K562 (cell line): ENCODE results near the gene CCDC47. TPM values are rescaled to one million over a fixed set of nuclear protein-coding genes. Genes with fewer than 3 reads are reported as not detected.

Source experiments
- GATAD2A ChIP-seq: fragments of 450-650 bp; IDR thresholded peaks from 2 replicates; pipeline ENCODE4 v1.6.1; 2017
- GTF2E2 ChIP-seq: fragments of 200-800 bp; sonication (Bioruptor generic); IDR thresholded peaks from 2 replicates; pipeline ENCODE4 v1.6.1; 2016; ENCODE audit warnings: missing genetic modification characterization, missing compliant biosample characterization
- ID3 ChIP-seq, 2 experiments: fragments of 250-450 bp in 1 of 2; fragments of 450-650 bp in 1 of 2; sonication (Bioruptor Pico) in 1 of 2; IDR thresholded peaks; 2 replicates each; pipeline versions ENCODE4 v1.6.1 to v1.8.0; 2016 to 2021; ENCODE audit warnings: mild to moderate bottlenecking in 2 of 2, moderate library complexity in 2 of 2, missing compliant biosample characterization in 1 of 2, missing genetic modification characterization in 1 of 2
- POLR2B ChIP-seq: fragments of 450-650 bp; IDR thresholded peaks from 2 replicates; pipeline ENCODE4 v1.6.1; 2018; ENCODE audit warnings: low read depth; ENCODE audit not compliant: partially characterized antibody
- PRPF4 ChIP-seq: fragments of 200-400 bp; formaldehyde crosslinking; IDR thresholded peaks from one replicate; pipeline ENCODE4 v1.6.1; 2017; ENCODE audit warnings: low read length, low read depth, mild to moderate bottlenecking; ENCODE audit not compliant: insufficient read depth, poor library complexity, severe bottlenecking
- SP1 ChIP-seq: sonication (generic); formaldehyde crosslinking; IDR thresholded peaks from 2 replicates; pipeline ENCODE4 v1.8.1; 2022; ENCODE audit warnings: mild to moderate bottlenecking, missing genetic modification reagents
- TAF1 ChIP-seq: IDR thresholded peaks from 2 replicates; pipeline ENCODE4 v1.6.1; 2011; ENCODE audit warnings: mild to moderate bottlenecking, low read length, moderate library complexity; ENCODE audit not compliant: insufficient read depth, control insufficient read depth, severe bottlenecking; ENCODE audit errors: extremely low read depth
- THRB ChIP-seq: fragments of 450-650 bp; formaldehyde crosslinking; conservative IDR thresholded peaks from 2 replicates; pipeline ENCODE4 v1.4.0; 2022; ENCODE audit warnings: mild to moderate bottlenecking, missing genetic modification characterization
- U2AF2 ChIP-seq: fragments of 200-400 bp; formaldehyde crosslinking; optimal IDR thresholded peaks from 2 replicates; pipeline ENCODE3; 2017; ENCODE audit warnings: low read depth, mild to moderate bottlenecking, low read length
- ZNF134 ChIP-seq: fragments of 250-450 bp; sonication (Bioruptor Pico); conservative IDR thresholded peaks from 2 replicates; pipeline ENCODE4 v1.4.0; 2020
- ZNF384 ChIP-seq: IDR thresholded peaks from 2 replicates; pipeline ENCODE4 v1.6.1; 2012; ENCODE audit warnings: low read depth, low read length, improper control_type of control experiment
- polyA plus RNA-seq, 8 experiments: library from polyadenylated mRNA; depleted of rRNA in 4 of 8; stranded (reverse) in 5 of 8; unstranded in 3 of 8; fragments of >200 nt; fragmentation: Nextera tagmentation in 2 of 8; fragmentation: Illumina TruSeq in 1 of 8; extraction: Ambion mirVana in 2 of 8; extraction: Trizol in 1 of 8; gene quantifications; 2 replicates each; pipeline versions ENCODE4 v1.2.1 to v1.2.3, GENCODE V29; 2011 to 2014; ENCODE audit warnings: inconsistent platforms in 1 of 8, missing spikeins in 1 of 8
- total RNA-seq, 7 experiments: library from RNA; depleted of rRNA in 6 of 7; stranded (reverse); fragments of >200 nt in 6 of 7; fragmentation: Illumina TruSeq in 2 of 7; extraction: Trizol in 2 of 7; gene quantifications; 2 replicates each; pipeline versions ENCODE4 v1.2.1 to v1.2.3, GENCODE V29; 2011 to 2021; ENCODE audit warnings: low replicate concordance in 1 of 7
- TF ChIP-seq, protein P1 (sequence below), 2 experiments: fragments of 450-650 bp; conservative IDR thresholded peaks; 2 replicates each; pipeline ENCODE4 v1.6.1; 2017; ENCODE audit warnings: mild to moderate bottlenecking in 2 of 2, moderate library complexity in 2 of 2
- TF ChIP-seq, protein P2 (sequence below): fragments of 450-650 bp; IDR thresholded peaks from 2 replicates; pipeline ENCODE4 v1.6.1; 2016; ENCODE audit warnings: low read depth, mild to moderate bottlenecking, moderate library complexity
- TF ChIP-seq, protein P3 (sequence below): fragments of 250-450 bp; sonication (Bioruptor Pico); IDR thresholded peaks from 2 replicates; pipeline ENCODE4 v1.4.0; 2020; ENCODE audit warnings: mild to moderate bottlenecking, moderate library complexity

The CCDC47 gene
- total and polyA plus RNA-seq, 9 of the 15 experiments (the other 6 are each of a cell fraction or from before 2014, with no cell fraction given): 15.5 to 162 (median 122) TPM

DNA sequence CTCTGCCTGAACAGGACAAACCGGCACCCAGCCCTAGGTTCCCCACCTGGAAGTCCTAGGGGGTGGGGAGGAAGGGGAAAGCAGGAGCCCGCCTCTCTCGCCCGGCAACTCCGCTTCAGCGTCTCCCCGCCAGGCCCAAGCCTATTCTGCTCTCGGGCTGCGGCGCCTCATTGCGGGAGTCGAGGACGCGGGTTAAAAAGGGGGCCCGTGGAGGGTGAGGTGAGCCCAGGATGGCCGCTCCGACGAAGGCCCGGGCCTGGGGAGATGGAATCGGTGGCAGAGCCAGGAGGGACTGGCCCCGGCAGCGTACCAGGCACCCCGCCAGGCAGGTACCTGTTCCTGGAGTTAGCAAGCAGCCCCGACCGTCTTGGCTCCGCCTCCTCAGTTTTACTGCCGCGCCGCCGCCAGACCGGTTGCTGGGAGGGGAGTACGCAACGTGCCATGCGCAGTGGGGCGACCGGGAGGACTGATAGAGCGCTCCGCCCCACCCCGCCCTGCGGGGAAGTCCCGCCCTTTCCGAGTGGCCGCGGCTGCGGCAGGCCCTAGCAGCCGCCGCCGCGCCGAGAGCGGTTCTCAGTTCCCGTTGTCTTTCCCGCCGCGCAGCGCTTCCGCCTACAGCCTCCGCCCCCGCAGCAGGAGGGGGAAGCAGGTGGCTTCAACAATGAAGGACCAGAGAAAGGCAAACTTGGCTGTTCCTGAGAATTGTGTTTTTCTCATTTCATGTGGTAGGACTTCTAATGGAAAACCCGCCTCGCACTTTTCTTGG lies 31.8 kb downstream of the CCDC47 start, which contains the start of gene STRADA (continued):
- TF ChIP-seq ID3 (CRISPR knock-in tag; IDR thresholded peaks at IDR 0.05) (no peak), ID3 (tag; IDR thresholded peaks at IDR 0.05) (no peak), GATAD2A (no peak), POLR2B (peak; percentile 36), GTF2E2 (no peak), PRPF4 (no peak), U2AF2 (no peak), TAF1 (peak; percentile 77), SP1 (CRISPR knock-in tag) (peak; percentile 92), ZNF134 (no peak), THRB (CRISPR knock-in tag) (no peak), ZNF384 (no peak)
- TF ChIP-seq, protein P1, sequence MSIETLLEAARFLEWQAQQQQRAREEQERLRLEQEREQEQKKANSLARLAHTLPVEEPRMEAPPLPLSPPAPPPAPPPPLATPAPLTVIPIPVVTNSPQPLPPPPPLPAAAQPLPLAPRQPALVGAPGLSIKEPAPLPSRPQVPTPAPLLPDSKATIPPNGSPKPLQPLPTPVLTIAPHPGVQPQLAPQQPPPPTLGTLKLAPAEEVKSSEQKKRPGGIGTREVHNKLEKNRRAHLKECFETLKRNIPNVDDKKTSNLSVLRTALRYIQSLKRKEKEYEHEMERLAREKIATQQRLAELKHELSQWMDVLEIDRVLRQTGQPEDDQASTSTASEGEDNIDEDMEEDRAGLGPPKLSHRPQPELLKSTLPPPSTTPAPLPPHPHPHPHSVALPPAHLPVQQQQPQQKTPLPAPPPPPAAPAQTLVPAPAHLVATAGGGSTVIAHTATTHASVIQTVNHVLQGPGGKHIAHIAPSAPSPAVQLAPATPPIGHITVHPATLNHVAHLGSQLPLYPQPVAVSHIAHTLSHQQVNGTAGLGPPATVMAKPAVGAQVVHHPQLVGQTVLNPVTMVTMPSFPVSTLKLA (conservative IDR thresholded peaks at IDR 0.05): peak; percentile 53 to 74; a peak in 3 of 4 replicates
- TF ChIP-seq, protein P2, sequence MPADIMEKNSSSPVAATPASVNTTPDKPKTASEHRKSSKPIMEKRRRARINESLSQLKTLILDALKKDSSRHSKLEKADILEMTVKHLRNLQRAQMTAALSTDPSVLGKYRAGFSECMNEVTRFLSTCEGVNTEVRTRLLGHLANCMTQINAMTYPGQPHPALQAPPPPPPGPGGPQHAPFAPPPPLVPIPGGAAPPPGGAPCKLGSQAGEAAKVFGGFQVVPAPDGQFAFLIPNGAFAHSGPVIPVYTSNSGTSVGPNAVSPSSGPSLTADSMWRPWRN: no peak
- TF ChIP-seq, protein P3, sequence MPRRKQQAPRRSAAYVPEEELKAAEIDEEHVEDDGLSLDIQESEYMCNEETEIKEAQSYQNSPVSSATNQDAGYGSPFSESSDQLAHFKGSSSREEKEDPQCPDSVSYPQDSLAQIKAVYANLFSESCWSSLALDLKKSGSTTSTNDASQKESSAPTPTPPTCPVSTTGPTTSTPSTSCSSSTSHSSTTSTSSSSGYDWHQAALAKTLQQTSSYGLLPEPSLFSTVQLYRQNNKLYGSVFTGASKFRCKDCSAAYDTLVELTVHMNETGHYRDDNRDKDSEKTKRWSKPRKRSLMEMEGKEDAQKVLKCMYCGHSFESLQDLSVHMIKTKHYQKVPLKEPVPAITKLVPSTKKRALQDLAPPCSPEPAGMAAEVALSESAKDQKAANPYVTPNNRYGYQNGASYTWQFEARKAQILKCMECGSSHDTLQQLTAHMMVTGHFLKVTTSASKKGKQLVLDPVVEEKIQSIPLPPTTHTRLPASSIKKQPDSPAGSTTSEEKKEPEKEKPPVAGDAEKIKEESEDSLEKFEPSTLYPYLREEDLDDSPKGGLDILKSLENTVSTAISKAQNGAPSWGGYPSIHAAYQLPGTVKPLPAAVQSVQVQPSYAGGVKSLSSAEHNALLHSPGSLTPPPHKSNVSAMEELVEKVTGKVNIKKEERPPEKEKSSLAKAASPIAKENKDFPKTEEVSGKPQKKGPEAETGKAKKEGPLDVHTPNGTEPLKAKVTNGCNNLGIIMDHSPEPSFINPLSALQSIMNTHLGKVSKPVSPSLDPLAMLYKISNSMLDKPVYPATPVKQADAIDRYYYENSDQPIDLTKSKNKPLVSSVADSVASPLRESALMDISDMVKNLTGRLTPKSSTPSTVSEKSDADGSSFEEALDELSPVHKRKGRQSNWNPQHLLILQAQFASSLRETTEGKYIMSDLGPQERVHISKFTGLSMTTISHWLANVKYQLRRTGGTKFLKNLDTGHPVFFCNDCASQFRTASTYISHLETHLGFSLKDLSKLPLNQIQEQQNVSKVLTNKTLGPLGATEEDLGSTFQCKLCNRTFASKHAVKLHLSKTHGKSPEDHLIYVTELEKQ (CRISPR knock-in tag): no peak
